ACC112 (cell line): ENCODE data around the gene ANKRD28.

Source experiments
- H2AFZ ChIP-seq: fragments of 200-600 bp; sonication (generic); one replicate; pipeline ENCODE4 v1.6.0; 2017; ENCODE audit warnings: antibody characterized with exemption, low read length; ENCODE audit not compliant: unreplicated experiment
- H3K27ac ChIP-seq: fragments of 200-600 bp; sonication (generic); 2 replicates; pipeline ENCODE4 v1.5.1; 2014; ENCODE audit warnings: low read depth, mild to moderate bottlenecking, antibody characterized with exemption, low read length, moderate library complexity
- H3K27me3 ChIP-seq: fragments of 200-600 bp; sonication (generic); 2 replicates; pipeline ENCODE4 v1.6.1; 2014; ENCODE audit warnings: mild to moderate bottlenecking, antibody characterized with exemption, low read length, moderate library complexity, mixed read lengths; ENCODE audit not compliant: insufficient read depth
- H3K36me3 ChIP-seq: fragments of 200-600 bp; sonication (generic); 2 replicates; pipeline ENCODE4 v1.6.1; 2016; ENCODE audit warnings: mild to moderate bottlenecking, antibody characterized with exemption, low read length, moderate library complexity, mixed read lengths; ENCODE audit not compliant: insufficient read depth
- H3K4me1 ChIP-seq: fragments of 200-600 bp; sonication (generic); one replicate; pipeline ENCODE4 v1.6.1; 2016; ENCODE audit warnings: low read length, mixed read lengths; ENCODE audit not compliant: insufficient read depth, unreplicated experiment, control insufficient read depth
- H3K4me3 ChIP-seq: fragments of 200-600 bp; sonication (generic); 2 replicates; pipeline ENCODE4 v1.5.1; 2014; ENCODE audit warnings: mild to moderate bottlenecking, low read depth, low read length
- H3K79me2 ChIP-seq: fragments of 200-600 bp; sonication (generic); one replicate; pipeline ENCODE4 v1.6.0; 2016; ENCODE audit warnings: low read length; ENCODE audit not compliant: control insufficient read depth, unreplicated experiment, insufficient read depth

Gene ANKRD28

GRCh38 chr3:15654891-15655290, 142.9 kb downstream of the ANKRD28 start:
- no peak overlapping the region for H3K4me3 ChIP-seq
- no peaks in the 10 kb centered on the region for H3K79me2 ChIP-seq
- no peak overlapping the region for H2AFZ ChIP-seq
- H3K27me3 ChIP-seq: no peaks in the 10 kb centered on the region
- no peak overlapping the region for H3K27ac ChIP-seq
- no peaks in the 10 kb centered on the region for H3K4me1 ChIP-seq
- H3K36me3 ChIP-seq: no peaks in the 10 kb centered on the region

- no peaks in the 10 kb centered on the region for H3K79me2 ChIP-seq
- H2AFZ ChIP-seq: no peak overlapping the region
- H3K27ac ChIP-seq: no peak overlapping the region
These were observed 143.7 kb downstream of the ANKRD28 start for GRCh38 chr3:15654127-15654526.

GRCh38 chr3:15653321-15653720, 144.5 kb downstream of the ANKRD28 start:
- Histone ChIP-seq H3K27me3 (no peaks in the 10 kb centered on the region), H3K79me2 (no peaks in the 10 kb centered on the region), H3K4me3 (no peak overlapping the region), H3K27ac (no peak overlapping the region), H3K4me1 (peaks cover 8% of the 10 kb centered on the region), H3K36me3 (no peaks in the 10 kb centered on the region), H2AFZ (no peak overlapping the region)

More at GRCh38 chr3:15654127-15654526, 143.7 kb downstream of the ANKRD28 start:
- H3K4me3 ChIP-seq: no peak overlapping the region
- H3K4me1 ChIP-seq: no peaks in the 10 kb centered on the region
- H3K36me3 ChIP-seq: no peaks in the 10 kb centered on the region
- no peaks in the 10 kb centered on the region for H3K27me3 ChIP-seq

- Histone ChIP-seq H3K36me3 (no peaks in the 10 kb centered on the region), H3K79me2 (no peaks in the 10 kb centered on the region), H3K4me3 (no peak overlapping the region), H3K27ac (no peak overlapping the region), H3K4me1 (peaks cover 24% of the 10 kb centered on the region), H3K27me3 (no peaks in the 10 kb centered on the region), H2AFZ (no peak overlapping the region)
These were observed 146.4 kb downstream of the ANKRD28 start for GRCh38 chr3:15651396-15651795.

- Histone ChIP-seq H2AFZ (no peak overlapping the region), H3K4me1 (peaks cover 36% of the 10 kb centered on the region), H3K79me2 (no peaks in the 10 kb centered on the region), H3K27ac (no peak overlapping the region), H3K4me3 (no peak overlapping the region), H3K27me3 (no peaks in the 10 kb centered on the region), H3K36me3 (no peaks in the 10 kb centered on the region)
These were observed 147.9 kb downstream of the ANKRD28 start for GRCh38 chr3:15649858-15650257.

GRCh38 chr3:15649341-15649740, 148.4 kb downstream of the ANKRD28 start:
- no peak overlapping the region for H3K4me3 ChIP-seq

GRCh38 chr3:15647611-15648167, 150.1 kb downstream of the ANKRD28 start:
- Histone ChIP-seq H3K4me1 (peaks cover 36% of the 10 kb centered on the region), H3K27ac (peak overlapping the region; percentile 100), H3K36me3 (0 out of 2 replicates have a peak, but pooled peaks cover 3% of the 10 kb centered on the region), H3K27me3 (no peaks in the 10 kb centered on the region), H2AFZ (no peak overlapping the region), H3K4me3 (peak overlapping the region; percentile 62), H3K79me2 (no peaks in the 10 kb centered on the region)

More at GRCh38 chr3:15649341-15649740, 148.4 kb downstream of the ANKRD28 start:
- Histone ChIP-seq H3K27ac (peak overlapping the region; percentile 100), H3K27me3 (no peaks in the 10 kb centered on the region), H3K79me2 (no peaks in the 10 kb centered on the region), H3K36me3 (0 out of 2 replicates have a peak, but pooled peaks cover 3% of the 10 kb centered on the region), H3K4me1 (peaks cover 36% of the 10 kb centered on the region), H2AFZ (no peak overlapping the region)

DNA sequence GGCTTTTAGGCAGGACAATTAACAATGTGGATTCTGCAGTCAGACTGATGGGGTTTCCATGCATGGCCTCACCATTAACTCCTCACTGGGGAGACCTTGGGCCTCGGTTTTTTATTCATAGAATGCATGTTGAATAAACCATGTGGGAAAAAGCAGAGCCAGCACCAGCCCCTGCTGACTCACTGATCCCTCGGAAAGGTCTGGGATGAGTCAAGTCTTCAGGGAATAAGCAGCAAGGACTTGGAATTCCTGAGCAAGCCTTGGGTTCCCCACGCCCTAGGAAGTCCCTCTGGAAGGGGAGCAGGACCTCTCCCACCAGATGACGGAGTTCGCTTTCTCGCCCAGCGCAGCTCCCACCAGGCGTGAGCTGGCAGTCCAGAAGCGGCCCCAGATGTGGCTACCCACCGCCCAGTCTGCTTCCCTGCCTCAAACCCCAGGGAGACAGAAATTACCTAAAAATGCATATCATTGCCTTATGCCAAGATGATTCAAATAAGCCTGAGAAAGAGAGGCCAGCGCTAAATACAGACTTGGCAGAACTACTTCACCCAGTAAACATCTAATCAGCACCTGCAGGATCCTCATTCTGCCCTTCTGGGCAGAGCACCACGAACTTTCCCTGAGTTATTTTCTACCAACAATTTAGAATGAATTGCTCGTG, 150.8 kb downstream of the ANKRD28 start:
- no peaks in the 10 kb centered on the region for H3K79me2 ChIP-seq
- 0 out of 2 replicates have a peak, but pooled peaks cover 3% of the 10 kb centered on the region for H3K36me3 ChIP-seq
- H2AFZ ChIP-seq: no peak overlapping the region
- peak overlapping the region; percentile 100 for H3K27ac ChIP-seq
- H3K27me3 ChIP-seq: no peaks in the 10 kb centered on the region
- H3K4me3 ChIP-seq: peak overlapping the region; percentile 62
- H3K4me1 ChIP-seq: peaks cover 36% of the 10 kb centered on the region

GRCh38 chr3:15645740-15646501, 151.9 kb downstream of the ANKRD28 start:
- Histone ChIP-seq H2AFZ (no peak overlapping the region), H3K27me3 (no peaks in the 10 kb centered on the region), H3K4me3 (peak overlapping the region; percentile 31; the same call in 1 of the 2 replicates), H3K4me1 (peaks cover 36% of the 10 kb centered on the region), H3K36me3 (0 out of 2 replicates have a peak, but pooled peaks cover 3% of the 10 kb centered on the region), H3K27ac (peak overlapping the region; percentile 100), H3K79me2 (no peaks in the 10 kb centered on the region)

DNA sequence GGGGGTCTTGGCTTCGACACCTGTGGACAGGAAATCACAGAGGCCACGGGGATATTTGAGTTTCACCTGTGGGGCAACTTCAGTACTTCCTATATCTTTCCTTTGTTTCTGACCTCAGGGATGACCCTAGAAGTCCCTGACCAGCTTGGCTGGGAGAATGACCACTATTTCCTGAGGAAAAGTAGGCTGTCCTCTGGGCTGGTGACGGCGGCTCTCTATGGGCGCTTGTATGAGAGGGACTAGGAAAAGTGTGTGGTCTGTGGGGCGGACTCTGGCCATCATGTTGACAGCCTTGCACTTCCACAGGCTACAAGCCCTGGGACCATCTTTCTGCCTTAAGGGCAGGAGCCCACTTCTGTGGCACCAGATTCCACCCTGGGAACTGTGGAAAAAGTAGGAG, 152.5 kb downstream of the ANKRD28 start:
- Histone ChIP-seq H2AFZ (no peak overlapping the region), H3K27me3 (no peaks in the 10 kb centered on the region), H3K27ac (peak overlapping the region; percentile 100), H3K79me2 (no peaks in the 10 kb centered on the region), H3K4me1 (peaks cover 36% of the 10 kb centered on the region), H3K4me3 (no peak overlapping the region), H3K36me3 (0 out of 2 replicates have a peak, but pooled peaks cover 3% of the 10 kb centered on the region)
